Gastroesophageal sphincter (tissue), 3 donors: ENCODE measurements around the gene SERF1A.
"Not testable (repeated sequence)": the region's sequence is repeated elsewhere in the genome, so short reads cannot be mapped to it uniquely, and the experiment has no call there.

ENCODE experiments used
- CTCF ChIP-seq, 4 experiments: fragments of 200-600 bp in 2 of 4; fragments of 450-650 bp in 2 of 4; sonication (generic) in 1 of 4; IDR thresholded peaks; one replicate each; pipeline ENCODE4 v1.5.1; 2017 to 2019; ENCODE audit warnings: antibody characterized with exemption in 4 of 4, mild to moderate bottlenecking in 2 of 4, moderate library complexity in 2 of 4
- EP300 ChIP-seq: sonication (generic); formaldehyde crosslinking; IDR thresholded peaks from one replicate; pipeline ENCODE4 v1.6.1; 2017; ENCODE audit warnings: antibody characterized with exemption, mild to moderate bottlenecking

- not testable (repeated sequence) for TF ChIP-seq CTCF (IDR thresholded peaks at IDR 0.05); EP300
Measured at GRCh38 chr5:70932560-70932959, 32.1 kb downstream of the SERF1A start.
